Thyroid gland (tissue), 4 donors: ENCODE measurements around the gene GARS1. TPM values are rescaled to one million over a fixed set of nuclear protein-coding genes. Genes with fewer than 3 reads are reported as not detected.

Source experiments
- DNase-seq, 2 donors: peaks; one replicate each; pipeline ENCODE4 v3.0.0-alpha.2; 2019
- H3K27ac ChIP-seq, 3 donors: fragments of 200-600 bp; sonication (generic); 1 replicate in 2 of 3; 2 replicates in 1 of 3; pipeline ENCODE4 v1.5.1; 2016 to 2019; ENCODE audit warnings: mild to moderate bottlenecking in 1 of 3, moderate library complexity in 1 of 3
- H3K27me3 ChIP-seq: fragments of 200-600 bp; sonication (generic); one replicate; pipeline ENCODE4 v1.5.1; 2019
- H3K36me3 ChIP-seq, 2 donors: fragments of 200-600 bp; sonication (generic); one replicate each; pipeline ENCODE4 v1.5.1; 2016 to 2019
- H3K4me1 ChIP-seq, 2 donors: fragments of 200-600 bp; sonication (generic); one replicate each; pipeline ENCODE4 v1.5.1; 2017 to 2019
- H3K4me3 ChIP-seq, 3 donors: fragments of 200-600 bp; sonication (generic); replicated peaks in 1 of 3; 1 replicate in 2 of 3; 2 replicates in 1 of 3; pipeline ENCODE4 v1.5.1; 2016; ENCODE audit warnings: mild to moderate bottlenecking in 1 of 3
- H3K9me3 ChIP-seq: fragments of 200-600 bp; sonication (generic); one replicate; pipeline ENCODE4 v1.5.1; 2017
- POLR2A ChIP-seq, 2 donors: fragments of 450-650 bp; IDR thresholded peaks; one replicate each; pipeline ENCODE4 v1.6.1; 2017; ENCODE audit warnings: antibody characterized with exemption in 2 of 2, mild to moderate bottlenecking in 2 of 2, moderate library complexity in 1 of 2
- WGBS, 2 donors: methylation state at CpG; one replicate each; pipeline ENCODE4 v1.1.5; 2017; 5-methylcytosine and 5-hydroxymethylcytosine counted together
- intact Hi-C: fragments of 100-400 bp; cut with DNase I; formaldehyde crosslinking; loops from one replicate; pipeline ENCODE4 v1.15.1; 2023
- total RNA-seq, 4 donors: library from RNA; depleted of rRNA; stranded (reverse); fragments of >200 nt; gene quantifications; one replicate each; pipeline ENCODE4 v1.2.3, GENCODE V29; 2016
- TF ChIP-seq, protein P1 (sequence below), 6 experiments: fragments of 200-600 bp in 3 of 6; fragments of 450-650 bp in 3 of 6; sonication (generic) in 3 of 6; IDR thresholded peaks; one replicate each; pipeline ENCODE4 v1.5.1; 2016 to 2019; ENCODE audit warnings: antibody characterized with exemption in 6 of 6, mild to moderate bottlenecking in 2 of 6, inconsistent platforms in 1 of 6, moderate library complexity in 1 of 6

GARS1 gene
- total RNA-seq, 4 donors from 2014 or later = 59.7 to 79.2 (median 72.9) TPM

DNA sequence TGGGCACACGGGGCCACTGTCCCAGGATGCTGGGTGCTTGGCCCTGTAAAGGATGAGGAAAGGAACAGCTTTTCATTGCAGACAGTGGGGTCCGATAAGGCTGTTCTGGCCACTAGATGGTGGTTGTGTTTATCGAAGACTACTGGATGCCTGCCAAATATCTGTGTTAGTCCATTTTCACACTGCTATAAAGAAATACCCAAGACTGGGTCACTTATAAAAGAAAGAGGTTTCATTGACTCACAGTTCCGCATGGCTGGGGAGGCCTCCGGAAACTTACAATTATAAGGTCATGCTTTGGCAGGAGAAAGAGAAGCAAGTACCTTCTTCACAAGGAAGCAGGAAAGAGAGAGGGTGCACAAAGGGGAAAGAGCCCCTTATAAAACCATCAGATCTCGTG is 32.2 kb upstream of the GARS1 start:
- 31 to 48% methylated on average over 6 of the region's 6 CpGs for WGBS, 2 donors
- peak in 1 of 2 donors; percentile 41 for DNase-seq
- H3K36me3 ChIP-seq = no peaks in the 10 kb centered on the region
- peak overlapping the region; percentile 18 to 37 (median 33) for H3K27ac ChIP-seq
- H3K4me1 ChIP-seq = peaks cover 10 to 22% of the 10 kb centered on the region in 2 donors
- TF ChIP-seq, protein P1, sequence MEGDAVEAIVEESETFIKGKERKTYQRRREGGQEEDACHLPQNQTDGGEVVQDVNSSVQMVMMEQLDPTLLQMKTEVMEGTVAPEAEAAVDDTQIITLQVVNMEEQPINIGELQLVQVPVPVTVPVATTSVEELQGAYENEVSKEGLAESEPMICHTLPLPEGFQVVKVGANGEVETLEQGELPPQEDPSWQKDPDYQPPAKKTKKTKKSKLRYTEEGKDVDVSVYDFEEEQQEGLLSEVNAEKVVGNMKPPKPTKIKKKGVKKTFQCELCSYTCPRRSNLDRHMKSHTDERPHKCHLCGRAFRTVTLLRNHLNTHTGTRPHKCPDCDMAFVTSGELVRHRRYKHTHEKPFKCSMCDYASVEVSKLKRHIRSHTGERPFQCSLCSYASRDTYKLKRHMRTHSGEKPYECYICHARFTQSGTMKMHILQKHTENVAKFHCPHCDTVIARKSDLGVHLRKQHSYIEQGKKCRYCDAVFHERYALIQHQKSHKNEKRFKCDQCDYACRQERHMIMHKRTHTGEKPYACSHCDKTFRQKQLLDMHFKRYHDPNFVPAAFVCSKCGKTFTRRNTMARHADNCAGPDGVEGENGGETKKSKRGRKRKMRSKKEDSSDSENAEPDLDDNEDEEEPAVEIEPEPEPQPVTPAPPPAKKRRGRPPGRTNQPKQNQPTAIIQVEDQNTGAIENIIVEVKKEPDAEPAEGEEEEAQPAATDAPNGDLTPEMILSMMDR (IDR thresholded peaks at IDR 0.05) = no peak
- TF ChIP-seq POLR2A (IDR thresholded peaks at IDR 0.05) = no peak
- H3K4me3 ChIP-seq = no peak overlapping the region
- no peaks in the 10 kb centered on the region for H3K27me3 ChIP-seq
- H3K9me3 ChIP-seq = no peaks in the 10 kb centered on the region
- intact Hi-C loops = loop anchor here (10.0 kb wide), 2 partner anchors 58 to 398 kb away; partner anchors contain the start of gene GGCT

DNA sequence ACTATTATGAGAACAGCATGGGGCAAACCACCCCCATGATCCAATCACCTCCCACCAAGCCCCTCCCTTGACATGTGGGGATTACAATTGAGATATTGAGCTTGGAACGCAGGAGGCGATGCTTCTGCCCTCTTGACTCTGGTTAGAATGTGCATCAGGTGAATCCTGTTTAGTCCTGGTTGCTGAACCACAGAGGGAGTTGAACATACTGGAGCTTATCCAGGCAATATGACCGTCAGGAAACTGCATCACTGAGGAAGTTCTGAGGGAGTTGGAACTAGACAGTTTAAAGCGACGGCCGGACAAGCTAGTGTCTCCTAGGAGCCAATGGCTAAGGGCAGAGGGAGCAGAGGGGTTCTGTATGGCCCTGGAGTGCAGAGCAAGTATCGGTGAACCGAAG is 31.8 kb upstream of the GARS1 start:
- H3K36me3 ChIP-seq = no peaks in the 10 kb centered on the region
- no peak overlapping the region for H3K4me3 ChIP-seq
- peaks cover 10 to 22% of the 10 kb centered on the region in 2 donors for H3K4me1 ChIP-seq
- TF ChIP-seq, protein P1 (IDR thresholded peaks at IDR 0.05) = no peak
- TF ChIP-seq POLR2A (IDR thresholded peaks at IDR 0.05) = no peak
- intact Hi-C loops = loop anchor here (10.0 kb wide), 2 partner anchors 58 to 398 kb away; partner anchors contain the start of gene GGCT
- H3K9me3 ChIP-seq = no peaks in the 10 kb centered on the region
- peak in 1 of 2 donors; percentile 33 for DNase-seq
- H3K27ac ChIP-seq = peak overlapping the region; percentile 18 to 33 (median 21)
- 47 to 65% methylated on average over 8 of the region's 8 CpGs for WGBS, 2 donors
- H3K27me3 ChIP-seq = no peaks in the 10 kb centered on the region

DNA sequence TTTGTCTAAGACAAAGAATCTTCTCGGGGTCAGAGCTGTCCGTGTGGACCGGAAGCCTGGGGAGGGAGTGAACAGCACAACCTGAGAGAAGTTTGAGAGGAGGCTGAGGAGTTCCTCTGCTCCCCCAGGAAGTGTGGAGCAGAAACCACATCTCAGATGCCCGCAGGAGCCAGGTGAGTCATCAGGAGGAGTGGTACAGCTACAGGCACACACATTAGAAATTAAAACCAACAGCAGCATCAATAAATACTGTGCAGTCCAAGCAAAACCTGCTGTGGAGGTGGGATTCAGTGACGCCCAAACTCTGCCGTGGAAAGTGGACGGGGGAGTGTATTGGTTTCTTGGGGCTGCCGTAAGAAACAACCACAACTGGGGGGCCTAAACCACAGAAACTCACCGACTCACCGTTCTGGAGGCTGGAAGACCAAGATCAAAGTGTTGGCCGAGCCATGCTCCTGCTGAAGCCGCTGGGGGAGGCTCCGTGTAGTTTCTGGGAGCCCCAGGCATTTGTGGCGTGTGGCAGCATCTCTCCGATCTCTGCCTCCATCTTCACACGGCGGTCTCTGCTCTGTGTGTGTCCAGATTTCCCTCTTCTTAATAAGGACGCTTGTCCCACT is 31.2 kb upstream of the GARS1 start:
- Histone ChIP-seq H3K9me3 (no peaks in the 10 kb centered on the region), H3K4me1 (peaks cover 10 to 22% of the 10 kb centered on the region in 2 donors), H3K4me3 (no peak overlapping the region), H3K36me3 (peaks cover 0 to 2% of the 10 kb centered on the region in 2 donors), H3K27me3 (no peaks in the 10 kb centered on the region), H3K27ac (peak overlapping the region; percentile 18 to 26 (median 21))
- TF ChIP-seq, protein P1 (IDR thresholded peaks at IDR 0.05) = no peak
- TF ChIP-seq POLR2A (IDR thresholded peaks at IDR 0.05) = no peak
- intact Hi-C loops = loop anchor here (10.0 kb wide), 2 partner anchors 59 to 399 kb away; partner anchors contain the start of gene GGCT
- peak in 1 of 2 donors; percentile 23 for DNase-seq
- WGBS, 2 donors = 87 to 90% methylated on average over 18 of the region's 18 CpGs

DNA sequence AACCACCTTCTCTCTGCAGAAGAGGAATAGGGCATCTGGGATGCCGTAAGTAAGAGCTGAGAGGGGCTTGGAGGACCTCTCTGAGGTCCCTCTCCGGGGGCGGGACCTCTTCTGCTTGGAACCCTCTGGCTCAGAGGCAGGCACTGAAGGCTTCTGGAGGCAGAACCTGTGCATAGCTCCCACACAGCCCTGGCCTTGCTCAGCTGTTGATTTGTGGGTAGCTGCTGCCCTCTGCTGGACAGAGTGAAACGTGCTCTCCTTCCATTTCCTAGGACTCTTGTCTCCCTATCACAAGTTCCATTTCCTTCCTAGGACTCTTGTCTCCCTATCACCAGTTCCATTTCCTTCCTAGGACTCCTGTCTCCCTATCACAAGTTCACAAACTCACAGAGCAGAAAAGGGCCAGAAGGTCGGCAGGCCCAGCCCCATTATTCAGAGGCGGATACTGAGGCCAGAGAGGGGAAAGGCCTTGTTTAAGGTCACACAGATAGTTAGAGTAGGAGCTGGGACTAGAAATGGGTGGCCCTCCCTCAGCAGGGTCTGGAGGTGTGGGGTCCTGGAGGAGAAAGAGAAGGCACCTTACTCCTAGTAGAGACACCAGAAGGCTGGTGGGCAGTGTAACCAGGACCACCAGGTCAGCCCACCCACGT is 30.3 kb upstream of the GARS1 start:
- WGBS, 2 donors = 33 to 46% methylated on average over 7 of the region's 7 CpGs
- TF ChIP-seq POLR2A (IDR thresholded peaks at IDR 0.05) = no peak
- TF ChIP-seq, protein P1 (IDR thresholded peaks at IDR 0.05) = peak; percentile 65 to 95 (median 80)
- peak; percentile 81 to 87 for DNase-seq
- no peaks in the 10 kb centered on the region for H3K27me3 ChIP-seq
- no peak overlapping the region for H3K4me3 ChIP-seq
- H3K9me3 ChIP-seq = no peaks in the 10 kb centered on the region
- no peak overlapping the region for H3K27ac ChIP-seq
- H3K36me3 ChIP-seq = peaks cover 0 to 3% of the 10 kb centered on the region in 2 donors
- intact Hi-C loops = loop anchor here (10.0 kb wide), 2 partner anchors 60 to 400 kb away; partner anchors contain the start of gene GGCT
- H3K4me1 ChIP-seq = peaks cover 10 to 22% of the 10 kb centered on the region in 2 donors

DNA sequence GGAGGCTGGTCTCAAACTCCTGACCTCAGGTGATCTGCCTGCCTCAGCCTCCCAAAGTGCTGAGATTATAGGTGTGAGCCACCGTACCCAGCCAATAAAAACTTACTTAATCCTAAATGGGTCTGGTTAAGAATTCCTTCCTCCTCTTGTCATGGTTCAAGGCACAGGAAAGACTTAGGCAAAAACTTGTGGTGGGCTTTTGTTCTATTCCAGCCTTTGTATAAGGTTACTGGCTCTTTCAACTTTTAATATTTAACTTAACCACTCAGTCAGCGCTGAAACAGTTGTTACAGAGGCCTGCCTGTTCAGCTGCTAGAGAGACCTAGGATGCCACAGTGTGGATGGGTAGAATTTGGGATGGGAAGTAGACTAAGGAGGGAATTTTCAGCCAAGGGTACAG is 28.1 kb upstream of the GARS1 start:
- peaks cover 11 to 27% of the 10 kb centered on the region in 2 donors for H3K4me1 ChIP-seq
- intact Hi-C loops = loop anchor here (5.0 to 10.0 kb wide), 3 partner anchors 62 to 402 kb away; partner anchors contain the start of gene GGCT
- TF ChIP-seq POLR2A (IDR thresholded peaks at IDR 0.05) = no peak
- TF ChIP-seq, protein P1 (IDR thresholded peaks at IDR 0.05) = no peak
- H3K36me3 ChIP-seq = peaks cover 0 to 3% of the 10 kb centered on the region in 2 donors
- H3K9me3 ChIP-seq = no peaks in the 10 kb centered on the region
- H3K27ac ChIP-seq = no peak overlapping the region
- 69 to 83% methylated on average over 2 of the region's 2 CpGs for WGBS, 2 donors
- DNase-seq = no peak
- no peak overlapping the region for H3K4me3 ChIP-seq
- H3K27me3 ChIP-seq = no peaks in the 10 kb centered on the region
